ENCODE data around the gene IRX4. TPM values are rescaled to one million over a fixed set of nuclear protein-coding genes. Genes with fewer than 3 reads are reported as not detected.

The IRX4 gene
- total and polyA plus RNA-seq, 12 donors, result 0.03 TPM; not detected in 11

DNA sequence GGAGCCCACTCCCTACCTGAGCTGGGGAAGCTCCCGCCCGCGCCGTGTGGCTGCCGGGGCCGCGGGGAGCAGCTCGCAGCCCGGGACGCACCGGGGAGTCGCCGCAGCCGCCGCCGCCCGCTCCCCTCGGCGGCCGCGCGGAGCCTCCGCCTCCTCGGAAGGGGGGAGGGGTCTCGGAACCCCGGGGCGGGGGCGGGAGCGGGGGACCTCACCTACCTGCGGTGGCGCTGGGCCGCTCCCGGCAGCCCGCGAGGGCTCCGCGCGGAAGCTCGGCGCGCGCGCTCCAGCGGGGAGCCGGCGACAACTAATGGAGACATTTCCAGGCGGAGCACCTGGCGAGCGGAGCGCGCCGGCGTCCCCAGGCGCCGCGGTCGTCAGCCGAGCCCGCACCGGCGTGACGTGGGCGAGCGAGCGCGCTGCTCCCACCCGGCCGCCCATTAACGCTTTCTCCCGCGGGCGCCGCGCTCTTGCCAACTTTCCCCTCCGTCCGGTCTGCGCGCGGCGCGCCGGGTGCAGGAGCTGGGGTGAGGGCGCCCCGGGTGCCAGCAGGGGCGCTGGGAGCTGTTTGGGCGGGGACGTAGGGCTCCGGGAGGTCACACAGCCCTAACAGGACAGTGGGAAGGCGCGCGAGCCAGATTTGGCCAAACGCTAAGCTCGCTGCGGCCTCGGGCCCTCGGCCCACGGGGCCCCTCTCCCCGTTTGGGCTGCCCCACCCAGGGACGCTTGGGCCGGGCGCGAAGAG is 4.3 kb upstream of the IRX4 start:
- Histone ChIP-seq H3K4me1 (replicated peaks in 1 of 2) (peaks cover 0 to 16% of the 10 kb centered on the region in 2 donors), H3K27ac (no peak overlapping the region), H3K27me3 (peaks cover 77% of the 10 kb centered on the region), H3K36me3 (replicated peaks in 1 of 2) (no peaks in the 10 kb centered on the region), H3K9me3 (replicated peaks in 1 of 3) (no peaks in the 10 kb centered on the region), H3K4me3 (no peak overlapping the region)
- no peak for DNase-seq
- 0 to 1% (median 0%) methylated on average over 5 to 99 of the region's 102 CpGs for whole genome bisulfite sequencing, 4 donors
- TF ChIP-seq, protein P1, sequence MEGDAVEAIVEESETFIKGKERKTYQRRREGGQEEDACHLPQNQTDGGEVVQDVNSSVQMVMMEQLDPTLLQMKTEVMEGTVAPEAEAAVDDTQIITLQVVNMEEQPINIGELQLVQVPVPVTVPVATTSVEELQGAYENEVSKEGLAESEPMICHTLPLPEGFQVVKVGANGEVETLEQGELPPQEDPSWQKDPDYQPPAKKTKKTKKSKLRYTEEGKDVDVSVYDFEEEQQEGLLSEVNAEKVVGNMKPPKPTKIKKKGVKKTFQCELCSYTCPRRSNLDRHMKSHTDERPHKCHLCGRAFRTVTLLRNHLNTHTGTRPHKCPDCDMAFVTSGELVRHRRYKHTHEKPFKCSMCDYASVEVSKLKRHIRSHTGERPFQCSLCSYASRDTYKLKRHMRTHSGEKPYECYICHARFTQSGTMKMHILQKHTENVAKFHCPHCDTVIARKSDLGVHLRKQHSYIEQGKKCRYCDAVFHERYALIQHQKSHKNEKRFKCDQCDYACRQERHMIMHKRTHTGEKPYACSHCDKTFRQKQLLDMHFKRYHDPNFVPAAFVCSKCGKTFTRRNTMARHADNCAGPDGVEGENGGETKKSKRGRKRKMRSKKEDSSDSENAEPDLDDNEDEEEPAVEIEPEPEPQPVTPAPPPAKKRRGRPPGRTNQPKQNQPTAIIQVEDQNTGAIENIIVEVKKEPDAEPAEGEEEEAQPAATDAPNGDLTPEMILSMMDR (IDR thresholded peaks at IDR 0.05), result no peak
- no peak for TF ChIP-seq POLR2A (IDR thresholded peaks at IDR 0.05)
- intact Hi-C loops (cut with DNase I), result no loop called here

DNA sequence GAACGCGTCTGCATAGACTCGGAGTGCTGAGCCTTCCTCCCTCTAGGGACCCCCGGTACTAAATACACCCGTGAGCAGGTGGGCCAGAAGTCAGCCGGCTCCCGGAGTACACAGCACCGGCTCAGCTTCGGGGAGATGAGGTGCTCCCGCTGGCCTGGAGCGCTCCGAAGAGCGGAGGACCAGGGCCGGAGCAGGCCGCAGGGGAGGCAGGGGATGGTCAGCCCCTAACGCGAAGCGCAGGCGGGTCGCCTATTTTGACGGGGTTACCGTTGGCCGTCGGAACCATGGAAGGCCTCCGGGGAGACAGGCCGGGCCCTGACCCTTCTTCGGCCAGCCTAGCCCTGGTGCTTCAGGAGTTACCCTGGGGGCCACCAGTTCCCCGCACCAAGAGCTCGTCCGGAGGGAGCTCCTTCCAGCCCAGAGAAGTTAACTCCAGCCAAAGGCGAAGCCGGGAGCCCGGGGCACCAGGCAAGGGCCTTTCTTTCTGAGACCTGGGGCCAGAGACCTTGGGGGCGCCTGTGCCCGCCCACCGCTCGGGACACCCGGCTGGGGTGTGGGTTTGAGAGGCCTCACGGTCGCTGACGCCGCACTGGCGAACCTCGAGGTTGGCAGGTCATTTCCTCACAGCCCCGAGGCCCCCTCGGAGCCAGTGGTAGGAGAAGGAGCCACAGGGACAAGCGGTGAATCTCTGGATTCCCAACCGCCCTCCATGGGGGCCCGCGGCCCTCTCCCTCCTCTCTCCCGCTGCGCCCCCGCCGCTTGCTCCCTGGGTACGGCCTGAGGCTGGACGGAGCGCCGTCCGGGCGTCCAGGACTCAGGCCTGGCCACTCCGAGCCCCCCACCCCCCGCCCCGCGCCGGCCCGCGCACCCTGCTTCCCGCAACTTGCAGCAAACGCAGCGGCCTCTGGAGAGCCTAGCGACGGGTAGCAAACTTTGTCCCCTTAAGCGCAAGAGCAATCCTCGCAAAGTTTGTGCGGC is 3.4 kb upstream of the IRX4 start:
- 4 to 9% (median 5%) methylated on average over 30 to 75 of the region's 75 CpGs; no CpG with 5 or more reads in 1 of the 4 donors for WGBS, 4 donors
- no peaks in the 10 kb centered on the region for H3K36me3 ChIP-seq (replicated peaks in 1 of 2)
- no peak for TF ChIP-seq POLR2A (IDR thresholded peaks at IDR 0.05)
- TF ChIP-seq, protein P1 (IDR thresholded peaks at IDR 0.05), result no peak
- H3K4me1 ChIP-seq (replicated peaks in 1 of 2), result peaks cover 0 to 16% of the 10 kb centered on the region in 2 donors
- no peak overlapping the region for H3K4me3 ChIP-seq
- no peak for DNase-seq
- H3K27me3 ChIP-seq, result peaks cover 84% of the 10 kb centered on the region
- intact Hi-C loops (cut with DNase I), result no loop called here
- no peaks in the 10 kb centered on the region for H3K9me3 ChIP-seq (replicated peaks in 1 of 3)
- no peak overlapping the region for H3K27ac ChIP-seq

DNA sequence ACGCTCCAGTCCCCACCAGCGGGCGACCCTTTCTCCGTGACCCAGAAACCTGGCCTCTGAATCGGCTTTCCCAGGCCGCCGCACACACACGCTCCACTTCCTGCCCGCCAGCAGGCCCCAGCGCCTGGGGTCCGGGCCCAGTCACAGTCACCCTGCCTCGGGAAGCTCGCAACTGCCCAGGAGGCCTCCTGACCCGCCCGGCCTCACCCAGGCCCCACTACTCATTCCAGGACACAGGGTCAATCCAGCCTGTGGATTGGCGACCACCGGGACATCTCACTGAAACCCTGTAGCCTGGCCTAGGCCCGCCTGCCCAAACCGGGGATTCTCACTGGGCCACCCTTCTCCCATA is 2.7 kb upstream of the IRX4 start:
- Histone ChIP-seq H3K36me3 (replicated peaks in 1 of 2) (no peaks in the 10 kb centered on the region), H3K9me3 (replicated peaks in 1 of 3) (no peaks in the 10 kb centered on the region), H3K27ac (no peak overlapping the region), H3K4me3 (no peak overlapping the region), H3K27me3 (peaks cover 88% of the 10 kb centered on the region), H3K4me1 (replicated peaks in 1 of 2) (peaks cover 0 to 16% of the 10 kb centered on the region in 2 donors)
- intact Hi-C loops (cut with DNase I), result no loop called here
- no peak for TF ChIP-seq POLR2A (IDR thresholded peaks at IDR 0.05)
- TF ChIP-seq, protein P1 (IDR thresholded peaks at IDR 0.05), result no peak
- no peak for DNase-seq
- WGBS, 4 donors, result 10 to 18% (median 14%) methylated on average over 16 to 19 of the region's 19 CpGs

- peaks cover 91% of the 10 kb centered on the region for H3K27me3 ChIP-seq
- intact Hi-C loops (cut with DNase I), result no loop called here
- peaks cover 0 to 16% of the 10 kb centered on the region in 2 donors for H3K4me1 ChIP-seq (replicated peaks in 1 of 2)
- H3K9me3 ChIP-seq (replicated peaks in 1 of 3), result no peaks in the 10 kb centered on the region
- H3K36me3 ChIP-seq (replicated peaks in 1 of 2), result no peaks in the 10 kb centered on the region
- 6 to 16% (median 10%) methylated on average over 15 to 24 of the region's 24 CpGs for WGBS, 4 donors
- H3K27ac ChIP-seq, result no peak overlapping the region
- DNase-seq, result no peak
- H3K4me3 ChIP-seq, result no peak overlapping the region
- TF ChIP-seq, protein P1 (IDR thresholded peaks at IDR 0.05), result no peak
- no peak for TF ChIP-seq POLR2A (IDR thresholded peaks at IDR 0.05)
These were observed 2.1 kb upstream of the IRX4 start for GRCh38 chr5:1884678-1885403.

All from adrenal gland (tissue), 12 donors.